GM19328 (cell line): Measurements from ENCODE around the gene GULP1.
"Not testable (repeated sequence)": the region's sequence is repeated elsewhere in the genome, so short reads cannot be mapped to it uniquely, and the experiment has no call there.

ENCODE experiments used
- ATAC-seq: cut with Tn5 transposase; IDR thresholded peaks from one replicate; pipeline ENCODE4 v1.9.1; 2021; ENCODE audit warnings: mild to moderate bottlenecking, moderate library complexity; ENCODE audit not compliant: unreplicated experiment

GULP1 gene

DNA sequence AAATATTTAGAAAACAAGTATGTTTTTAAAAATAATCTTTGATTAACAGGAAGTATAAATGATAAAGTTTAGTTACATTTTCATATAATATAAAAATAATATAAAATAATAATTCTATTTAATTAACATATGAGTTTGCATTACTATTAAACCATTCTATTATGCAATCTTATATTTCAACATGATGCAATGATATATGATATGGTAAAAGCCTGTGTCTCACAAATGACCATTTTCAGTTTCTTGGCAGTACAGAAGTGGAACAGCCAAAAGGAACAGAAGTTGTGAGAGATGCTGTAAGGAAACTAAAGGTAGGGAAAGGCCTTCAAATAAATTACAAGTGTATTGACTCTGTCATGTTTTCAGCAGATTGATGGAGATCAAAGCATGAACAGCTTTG is 230.8 kb downstream of the GULP1 start:
- no peak for ATAC-seq

- no peak for ATAC-seq
Measured at GRCh38 chr2:188523919-188524318, 232.2 kb downstream of the GULP1 start.

GRCh38 chr2:188524519-188525113 is 232.9 kb downstream of the GULP1 start:
- ATAC-seq = no peak

DNA sequence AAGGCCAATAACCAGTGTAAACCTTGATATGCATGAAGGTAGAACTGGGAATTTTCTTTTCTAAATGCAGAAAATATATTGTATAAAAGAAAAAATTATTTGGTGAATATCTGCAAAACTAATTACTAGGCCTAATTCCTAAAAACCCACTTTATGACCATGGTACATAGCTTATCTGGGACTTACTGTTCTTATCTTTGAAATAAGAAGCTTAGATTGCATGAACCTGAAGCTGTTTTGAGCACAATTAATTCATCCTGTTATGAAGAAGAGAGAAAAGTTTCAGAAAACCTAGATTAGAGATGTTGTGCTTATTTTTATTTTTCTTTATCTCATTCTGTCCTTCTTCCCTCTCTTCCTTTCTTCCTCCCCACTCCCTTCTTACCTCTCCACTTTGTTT is 235.0 kb downstream of the GULP1 start:
- ATAC-seq = no peak

DNA sequence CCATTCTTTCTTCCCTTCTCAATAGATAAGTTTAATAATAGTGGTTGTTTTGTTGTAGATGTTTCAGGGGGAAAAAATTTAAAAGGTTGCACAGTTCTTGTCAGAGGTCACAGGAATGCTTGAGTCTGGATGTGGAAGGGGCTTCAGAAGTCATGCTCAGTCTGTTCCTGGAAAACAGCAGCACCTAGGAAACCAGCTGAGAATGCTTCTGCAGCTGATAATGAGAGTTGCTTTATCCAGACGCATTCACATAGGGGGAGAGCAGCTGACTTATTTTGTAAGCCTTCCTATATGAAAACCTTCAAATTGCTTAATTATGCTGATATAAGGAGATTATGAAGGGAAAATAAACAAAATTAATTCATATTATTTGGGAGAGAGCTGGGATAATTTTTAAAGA is 235.5 kb downstream of the GULP1 start:
- no peak for ATAC-seq

GRCh38 chr2:188527581-188527993 is 235.9 kb downstream of the GULP1 start:
- ATAC-seq = no peak

DNA sequence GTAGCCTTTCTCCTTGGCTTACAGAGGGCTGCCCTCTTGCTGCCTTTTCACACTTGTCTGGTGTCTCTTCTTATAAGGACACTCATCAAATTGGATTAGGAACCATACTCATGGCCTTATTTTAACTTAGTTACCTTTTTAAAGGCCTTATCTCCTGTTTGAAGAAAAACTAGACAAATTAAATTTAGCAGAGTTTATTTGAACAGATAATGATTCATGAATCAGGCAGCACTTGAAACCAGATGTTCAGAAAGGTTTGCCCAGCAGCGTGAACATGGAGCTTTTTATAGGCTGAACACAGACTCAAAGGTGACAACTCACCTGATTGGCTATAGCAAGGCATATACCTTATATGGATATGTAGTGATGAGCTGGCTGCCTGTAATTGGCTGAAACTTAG is 238.0 kb downstream of the GULP1 start:
- no peak for ATAC-seq

DNA sequence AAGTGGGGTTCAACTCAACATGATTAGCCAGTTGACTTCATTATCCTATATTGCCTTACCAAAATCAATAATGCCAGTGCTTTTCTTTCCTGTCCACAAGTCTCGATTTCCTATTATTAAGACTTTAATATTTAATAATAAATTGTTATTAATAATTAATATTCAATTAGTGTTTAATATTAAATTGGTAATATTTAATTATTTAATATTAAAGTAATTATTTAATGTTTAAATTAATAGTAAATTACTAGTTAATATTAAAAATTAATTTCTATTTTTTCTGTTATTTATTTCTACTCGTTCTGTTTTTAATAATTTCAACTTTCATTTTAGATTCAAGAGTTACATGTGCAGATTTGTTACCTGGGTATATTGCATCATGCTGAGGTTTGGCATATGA is 243.2 kb downstream of the GULP1 start:
- ATAC-seq = no peak

DNA sequence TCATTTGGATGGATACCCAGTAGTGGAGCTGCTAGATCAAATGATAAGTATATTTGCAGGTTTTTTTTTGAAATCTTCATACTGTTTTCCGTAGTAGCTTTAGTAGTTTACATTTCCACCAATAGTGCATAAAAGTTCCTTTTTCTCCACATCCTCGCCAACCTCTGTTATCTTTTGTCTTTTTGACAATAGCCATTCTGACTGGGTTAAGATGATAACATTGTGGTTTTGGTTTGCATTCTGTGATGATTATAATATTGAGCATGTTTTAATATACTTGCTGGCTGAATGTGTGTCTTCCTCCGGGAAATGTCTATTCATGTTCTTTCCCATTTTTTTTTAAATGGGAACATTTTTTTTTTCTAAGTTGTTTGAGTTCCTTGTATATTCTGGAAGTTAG is 260.0 kb downstream of the GULP1 start:
- no peak for ATAC-seq

DNA sequence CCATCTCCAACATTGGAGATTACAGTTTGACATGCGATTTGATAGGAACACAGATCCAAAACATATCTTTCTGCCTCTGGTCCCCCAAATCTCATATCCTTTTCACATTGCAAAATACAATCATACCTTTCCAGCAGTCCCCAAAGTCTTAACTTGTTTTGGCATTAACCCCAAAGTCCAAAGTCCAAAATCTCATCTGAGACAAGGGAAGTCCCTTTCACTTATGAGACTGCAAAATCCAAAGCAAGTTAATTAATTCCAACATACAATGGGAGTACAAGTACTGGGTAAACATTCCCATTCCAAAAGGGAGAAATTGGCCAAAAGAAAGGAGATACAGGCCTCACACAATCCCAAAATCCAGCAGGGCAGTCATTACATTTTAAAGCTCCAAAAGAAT is 265.4 kb downstream of the GULP1 start:
- no peak for ATAC-seq

DNA sequence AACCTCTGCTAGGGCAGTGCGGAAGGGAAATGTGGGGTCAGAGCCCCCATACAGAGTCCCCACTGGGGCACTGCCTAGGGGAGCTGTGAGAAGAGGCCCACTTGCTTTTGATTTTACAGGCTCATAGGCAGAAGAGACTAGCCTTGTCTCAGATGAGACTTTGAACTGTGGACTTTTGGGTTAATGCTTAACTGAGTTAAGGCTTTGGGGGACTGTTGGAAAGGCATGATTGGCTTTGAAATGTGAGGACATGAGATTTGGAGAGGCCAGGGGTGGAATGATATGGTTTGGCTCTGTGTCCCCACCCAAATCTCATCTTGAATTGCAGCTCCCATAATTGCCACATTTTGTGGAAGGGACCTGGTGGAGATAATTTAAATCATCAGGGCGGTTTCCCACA is 267.8 kb downstream of the GULP1 start:
- ATAC-seq = not testable (repeated sequence)

- no peak for ATAC-seq
Measured at GRCh38 chr2:188561473-188561979, 269.9 kb downstream of the GULP1 start.

DNA sequence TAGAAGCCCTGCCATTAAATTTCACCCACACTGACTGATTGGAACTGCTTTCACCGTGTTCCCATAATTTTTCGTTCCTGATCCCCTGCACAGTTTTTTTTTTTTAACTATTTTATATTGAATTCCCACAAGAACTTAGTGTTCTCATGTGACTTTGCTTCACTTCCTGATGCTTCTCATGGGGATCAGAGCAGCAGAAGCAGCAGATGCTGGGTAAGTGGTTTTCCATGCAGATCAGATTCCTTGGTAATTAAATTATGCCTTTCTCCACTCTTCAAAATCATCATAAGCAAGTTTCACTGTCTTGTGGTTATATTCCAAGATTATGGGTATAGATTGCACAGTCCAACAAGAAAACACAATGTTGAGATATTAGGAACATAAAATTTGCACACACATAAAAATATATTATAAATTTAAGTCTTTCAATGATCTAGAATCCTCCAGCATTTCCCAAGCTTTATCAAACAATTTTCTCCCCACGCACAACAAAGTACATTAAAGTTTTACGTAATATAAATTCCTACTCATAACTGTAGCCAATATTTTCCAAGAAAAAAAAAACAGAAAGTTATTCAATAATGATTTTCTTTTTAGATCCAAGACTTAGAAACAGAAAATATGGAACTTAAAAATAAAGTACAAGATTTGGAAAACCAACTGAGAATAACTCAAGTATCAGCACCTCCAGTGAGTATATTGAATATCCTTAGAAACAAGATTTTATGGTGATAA is 277.9 kb downstream of the GULP1 start:
- ATAC-seq = no peak

DNA sequence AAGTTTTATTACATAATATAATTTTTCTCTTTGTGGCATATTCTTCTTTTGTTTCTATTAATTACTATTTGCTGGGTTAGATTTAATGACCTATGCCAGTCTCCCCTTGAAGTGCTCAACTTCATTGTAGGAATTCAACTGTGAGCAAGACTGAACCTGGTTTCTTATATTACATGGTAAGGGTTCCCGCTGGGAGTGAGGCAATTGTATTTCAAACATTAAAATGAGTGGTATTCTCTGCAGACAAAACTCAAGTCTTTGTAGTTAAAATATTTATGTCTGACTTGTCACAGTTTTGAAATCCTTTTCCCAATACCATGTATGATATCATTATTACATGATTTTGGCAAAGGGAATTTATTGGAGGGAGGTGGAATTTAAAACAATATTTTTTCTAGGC is 278.7 kb downstream of the GULP1 start:
- ATAC-seq = no peak

GRCh38 chr2:188571543-188572303 is 280.0 kb downstream of the GULP1 start:
- ATAC-seq = no peak

GRCh38 chr2:188572592-188572991 is 280.9 kb downstream of the GULP1 start:
- ATAC-seq = no peak

DNA sequence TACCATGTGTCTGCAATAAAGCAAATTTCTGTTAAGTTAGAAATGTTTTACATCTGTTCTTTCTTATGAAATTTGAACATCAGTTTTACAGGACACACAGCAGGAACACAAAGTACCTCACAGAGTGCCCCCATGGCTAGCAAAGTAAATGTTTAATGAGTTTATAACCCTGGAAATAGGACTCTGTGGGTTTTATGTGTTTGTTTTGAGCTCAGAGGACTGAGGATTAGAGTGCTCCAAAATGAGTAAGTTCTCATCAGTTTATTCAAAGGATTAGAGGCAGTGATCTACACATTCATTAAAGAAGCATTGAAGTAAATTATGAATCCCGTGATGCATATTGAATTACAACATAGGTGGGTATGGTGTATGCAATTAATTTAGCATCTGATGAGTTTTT is 281.8 kb downstream of the GULP1 start:
- ATAC-seq = no peak

GRCh38 chr2:188576006-188576405 is 284.3 kb downstream of the GULP1 start:
- no peak for ATAC-seq

- no peak for ATAC-seq
Measured at GRCh38 chr2:188576651-188577050, 285.0 kb downstream of the GULP1 start.

DNA sequence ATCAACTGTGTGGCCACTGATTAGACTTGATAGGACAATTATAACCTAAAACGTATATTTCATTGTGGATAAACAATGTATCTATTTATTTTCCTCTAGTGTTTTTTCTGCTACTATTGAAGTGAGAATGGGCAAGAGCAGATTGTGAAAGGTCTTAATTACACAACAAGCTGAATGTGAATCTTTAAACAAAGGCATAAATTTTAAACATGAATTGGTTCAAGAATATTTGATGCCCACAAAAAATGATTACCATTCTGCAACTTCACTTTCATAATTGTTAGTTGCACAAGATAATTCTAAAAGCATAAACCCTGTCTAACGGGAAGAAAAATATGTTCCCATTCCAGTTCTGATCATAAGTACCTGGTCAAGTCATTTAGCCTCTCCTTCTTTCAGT is 285.6 kb downstream of the GULP1 start:
- ATAC-seq = no peak

DNA sequence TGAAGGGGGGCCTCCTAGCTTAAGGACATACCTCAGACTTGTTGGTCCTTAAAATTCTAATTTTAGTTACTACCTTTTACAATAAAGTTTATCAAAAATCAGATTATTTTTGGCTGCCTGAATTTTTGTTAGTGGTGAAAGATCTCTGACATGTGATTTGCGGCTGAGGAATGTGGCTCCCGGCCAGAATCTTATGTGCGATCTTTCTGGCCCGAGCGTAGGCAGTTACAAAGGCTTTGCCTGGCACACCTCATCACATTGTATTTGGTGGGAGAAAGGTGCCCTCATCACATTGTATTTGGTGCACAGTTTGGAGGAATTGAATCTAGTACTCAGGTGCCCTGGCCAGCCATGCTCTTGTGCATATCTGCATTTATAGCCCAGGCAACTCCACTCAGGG is 289.1 kb downstream of the GULP1 start:
- ATAC-seq = no peak

- no peak for ATAC-seq
Measured at GRCh38 chr2:188582211-188582610, 290.5 kb downstream of the GULP1 start.
